ENCODE data around the gene NME3. TPM values are rescaled to one million over a fixed set of nuclear protein-coding genes. Genes with fewer than 3 reads are reported as not detected.
"Not testable (repeated sequence)": the region's sequence is repeated elsewhere in the genome, so short reads cannot be mapped to it uniquely, and the experiment has no call there.

The NME3 gene
- total RNA-seq, 1 experiment from 2014 or later, result 103 TPM

DNA sequence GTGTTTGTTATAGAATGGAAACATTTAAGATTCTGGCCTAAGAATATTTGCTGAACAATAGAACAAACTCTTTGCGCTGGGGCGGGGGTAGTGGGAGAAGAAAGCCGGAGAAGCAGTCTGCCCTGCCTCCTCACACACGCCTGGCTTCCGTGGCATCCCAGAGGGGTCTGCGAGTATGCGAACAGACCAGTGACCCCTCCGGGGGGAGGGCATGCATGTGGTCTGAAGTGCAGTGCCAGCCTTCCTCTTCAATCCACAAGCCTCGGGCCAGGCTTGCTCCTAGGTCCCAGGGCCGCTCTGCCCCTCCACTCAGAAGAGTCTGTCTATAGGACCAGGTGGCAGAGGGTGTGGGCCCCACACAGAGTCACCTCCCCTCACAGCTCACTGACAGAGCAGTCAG lies 36.3 kb upstream of the NME3 start:
- H3K79me2 ChIP-seq (ENCODE audit: insufficient read depth, low read length), result no peaks in the 10 kb centered on the region
- CTCF ChIA-PET, result no interaction called here

DNA sequence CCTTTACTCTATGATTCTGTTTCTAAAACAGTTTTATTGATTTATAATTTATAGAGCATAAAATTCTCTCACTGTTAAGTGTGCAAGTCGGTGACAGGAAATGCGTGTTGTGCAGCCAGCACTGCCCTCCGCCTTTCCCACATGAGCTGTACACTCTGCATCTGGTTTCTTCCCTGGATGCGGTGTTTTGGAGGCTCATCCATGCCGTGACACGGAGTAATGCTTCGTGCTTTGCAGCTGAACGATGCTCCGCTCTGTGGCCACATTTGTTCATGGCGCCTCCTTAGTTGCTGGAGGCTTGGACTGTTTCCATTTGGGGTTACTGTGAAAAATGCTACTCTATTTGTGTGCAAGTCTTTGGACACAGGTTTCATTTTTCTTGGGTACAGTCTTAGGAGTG lies 29.4 kb upstream of the NME3 start:
- H3K36me3 ChIP-seq (ENCODE audit: control insufficient read depth in 1 of 2, insufficient read depth in 2 of 2, low read length in 2 of 2), result no peaks in the 10 kb centered on the region
- H3K9me2 ChIP-seq (ENCODE audit: insufficient read depth), result no peaks in the 10 kb centered on the region
- H2AFZ ChIP-seq (ENCODE audit: low read depth, low read length, poor library complexity, severe bottlenecking), result no peak overlapping the region
- no peaks in the 10 kb centered on the region for H3K79me2 ChIP-seq (ENCODE audit: insufficient read depth, low read length)
- RAD21 ChIA-PET (ENCODE audit: low non-redundant PET in 1 of 2, low total read pairs in 2 of 2, uncharacterized antibody in 2 of 2, unreplicated experiment in 2 of 2), result no interaction called here
- H3K27me3 ChIP-seq (ENCODE audit: insufficient read depth, low read length), result no peaks in the 10 kb centered on the region
- H4K20me1 ChIP-seq (ENCODE audit: insufficient read depth), result no peaks in the 10 kb centered on the region
- H3K27ac ChIP-seq (ENCODE audit: low read depth, low read length), result no peak overlapping the region
- intact Hi-C loops (cut with micrococcal nuclease), result no loop called here
- no peak overlapping the region for H3K9ac ChIP-seq (ENCODE audit: low read length)
- H3K4me3 ChIP-seq (replicated peaks in 1 of 2; ENCODE audit: low read depth in 1 of 2, low read length in 2 of 2), result no peak overlapping the region
- TF ChIP-seq YY1 (IDR thresholded peaks at IDR 0.05; ENCODE audit: extremely low read depth, insufficient replicate concordance, low read depth, low read length) (no peak), TCF7L2 (IDR thresholded peaks at IDR 0.05; ENCODE audit: borderline replicate concordance, extremely low read depth, insufficient read depth, insufficient read length) (no peak), EZH2phosphoT487 (IDR thresholded peaks at IDR 0.05; ENCODE audit: borderline replicate concordance) (no peak), SIN3A (IDR thresholded peaks at IDR 0.05; ENCODE audit: low read depth) (no peak), ZNF274 (IDR thresholded peaks at IDR 0.05; ENCODE audit: low read depth, low read length) (no peak)
- TF ChIP-seq, protein P1, sequence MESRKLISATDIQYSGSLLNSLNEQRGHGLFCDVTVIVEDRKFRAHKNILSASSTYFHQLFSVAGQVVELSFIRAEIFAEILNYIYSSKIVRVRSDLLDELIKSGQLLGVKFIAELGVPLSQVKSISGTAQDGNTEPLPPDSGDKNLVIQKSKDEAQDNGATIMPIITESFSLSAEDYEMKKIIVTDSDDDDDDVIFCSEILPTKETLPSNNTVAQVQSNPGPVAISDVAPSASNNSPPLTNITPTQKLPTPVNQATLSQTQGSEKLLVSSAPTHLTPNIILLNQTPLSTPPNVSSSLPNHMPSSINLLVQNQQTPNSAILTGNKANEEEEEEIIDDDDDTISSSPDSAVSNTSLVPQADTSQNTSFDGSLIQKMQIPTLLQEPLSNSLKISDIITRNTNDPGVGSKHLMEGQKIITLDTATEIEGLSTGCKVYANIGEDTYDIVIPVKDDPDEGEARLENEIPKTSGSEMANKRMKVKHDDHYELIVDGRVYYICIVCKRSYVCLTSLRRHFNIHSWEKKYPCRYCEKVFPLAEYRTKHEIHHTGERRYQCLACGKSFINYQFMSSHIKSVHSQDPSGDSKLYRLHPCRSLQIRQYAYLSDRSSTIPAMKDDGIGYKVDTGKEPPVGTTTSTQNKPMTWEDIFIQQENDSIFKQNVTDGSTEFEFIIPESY (IDR thresholded peaks at IDR 0.05; ENCODE audit: extremely low read depth, insufficient replicate concordance, low read length), result no peak
- H3K9me3 ChIP-seq (ENCODE audit: control insufficient read depth in 1 of 2, insufficient read depth in 1 of 2, low read depth in 1 of 2, low read length in 2 of 2), result peaks cover 0 to 4% of the 10 kb centered on the region in 2 experiments; a peak in 2 of 4 replicates
- no peak overlapping the region for H3K4me2 ChIP-seq (ENCODE audit: low read length)
- DNase-seq (ENCODE audit: low read depth, low spot score) (no peak), ATAC-seq (no peak)
- POLR2A ChIA-PET, result no interaction called here
- no peaks in the 10 kb centered on the region for H3K4me1 ChIP-seq (ENCODE audit: control insufficient read depth in 1 of 2, insufficient read depth in 2 of 2, low read length in 2 of 2)
- CTCF ChIA-PET, result no interaction called here
- BruUV-seq (replicated peaks), result no TSS peak

More for the DNA sequence above, 36.3 kb upstream of the NME3 start:
- H3K9me3 ChIP-seq (ENCODE audit: control insufficient read depth in 1 of 2, insufficient read depth in 1 of 2, low read depth in 1 of 2, low read length in 2 of 2), result no peaks in the 10 kb centered on the region
- no peak overlapping the region for H3K4me2 ChIP-seq (ENCODE audit: low read length)
- DNase-seq (ENCODE audit: low read depth, low spot score) (no peak), ATAC-seq (no peak)
- RAD21 ChIA-PET (ENCODE audit: low non-redundant PET in 1 of 2, low total read pairs in 2 of 2, uncharacterized antibody in 2 of 2, unreplicated experiment in 2 of 2), result no interaction called here
- H3K27me3 ChIP-seq (ENCODE audit: insufficient read depth, low read length), result no peaks in the 10 kb centered on the region
- no peak overlapping the region for H2AFZ ChIP-seq (ENCODE audit: low read depth, low read length, poor library complexity, severe bottlenecking)
- BruUV-seq (replicated peaks), result no TSS peak
- H3K36me3 ChIP-seq (ENCODE audit: control insufficient read depth in 1 of 2, insufficient read depth in 2 of 2, low read length in 2 of 2), result no peaks in the 10 kb centered on the region
- H3K27ac ChIP-seq (ENCODE audit: low read depth, low read length), result no peak overlapping the region
- intact Hi-C loops (cut with micrococcal nuclease), result no loop called here
- POLR2A ChIA-PET, result no interaction called here
- H4K20me1 ChIP-seq (ENCODE audit: insufficient read depth), result no peaks in the 10 kb centered on the region
- peaks cover 3 to 4% of the 10 kb centered on the region in 2 experiments; a peak in 3 of 4 replicates for H3K4me1 ChIP-seq (ENCODE audit: control insufficient read depth in 1 of 2, insufficient read depth in 2 of 2, low read length in 2 of 2)
- H3K9ac ChIP-seq (ENCODE audit: low read length), result no peak overlapping the region
- H3K9me2 ChIP-seq (ENCODE audit: insufficient read depth), result no peaks in the 10 kb centered on the region
- TF ChIP-seq ZFX (IDR thresholded peaks at IDR 0.05), result no peak
- TF ChIP-seq RAD21 (IDR thresholded peaks at IDR 0.05; ENCODE audit: low read depth), result no peak
- TF ChIP-seq, protein P2, sequence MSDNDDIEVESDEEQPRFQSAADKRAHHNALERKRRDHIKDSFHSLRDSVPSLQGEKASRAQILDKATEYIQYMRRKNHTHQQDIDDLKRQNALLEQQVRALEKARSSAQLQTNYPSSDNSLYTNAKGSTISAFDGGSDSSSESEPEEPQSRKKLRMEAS (IDR thresholded peaks at IDR 0.05), result no peak
- no peak for TF ChIP-seq SP1 (IDR thresholded peaks at IDR 0.05; ENCODE audit: low read depth)
- H3K4me3 ChIP-seq (replicated peaks in 1 of 2; ENCODE audit: low read depth in 1 of 2, low read length in 2 of 2), result no peak overlapping the region

DNA sequence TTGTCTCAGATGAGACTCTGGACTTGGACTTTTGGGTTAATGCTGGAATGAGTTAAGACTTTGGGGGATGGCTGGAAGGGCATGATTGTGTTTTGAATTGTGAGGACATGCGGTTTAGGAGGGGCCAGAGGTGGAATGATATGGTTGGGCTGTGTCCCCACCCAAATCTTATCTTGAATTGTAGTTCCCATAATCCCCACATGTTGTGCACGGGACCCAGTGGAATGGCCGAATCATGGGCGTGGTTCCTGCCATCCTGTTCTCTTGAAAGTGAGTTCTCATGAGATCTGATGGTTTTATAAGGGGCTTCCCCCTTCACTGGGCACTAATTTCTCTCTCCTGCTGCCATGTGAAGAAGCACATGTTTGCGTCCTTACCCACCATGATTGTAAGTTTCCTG lies 27.9 kb upstream of the NME3 start:
- CTCF ChIA-PET; ATAC-seq; H3K9me3 ChIP-seq (ENCODE audit: control insufficient read depth in 1 of 2, insufficient read depth in 1 of 2, low read depth in 1 of 2, low read length in 2 of 2); H3K27ac ChIP-seq (ENCODE audit: low read depth, low read length); H3K9ac ChIP-seq (ENCODE audit: low read length); DNase-seq (ENCODE audit: low read depth, low spot score); H4K20me1 ChIP-seq (ENCODE audit: insufficient read depth); H3K79me2 ChIP-seq (ENCODE audit: insufficient read depth, low read length); H3K4me1 ChIP-seq (ENCODE audit: control insufficient read depth in 1 of 2, insufficient read depth in 2 of 2, low read length in 2 of 2); H3K4me3 ChIP-seq (replicated peaks in 1 of 2; ENCODE audit: low read depth in 1 of 2, low read length in 2 of 2); intact Hi-C loops (cut with micrococcal nuclease); H3K4me2 ChIP-seq (ENCODE audit: low read length); H2AFZ ChIP-seq (ENCODE audit: low read depth, low read length, poor library complexity, severe bottlenecking); H3K9me2 ChIP-seq (ENCODE audit: insufficient read depth); BruUV-seq (replicated peaks); H3K36me3 ChIP-seq (ENCODE audit: control insufficient read depth in 1 of 2, insufficient read depth in 2 of 2, low read length in 2 of 2); H3K27me3 ChIP-seq (ENCODE audit: insufficient read depth, low read length); RAD21 ChIA-PET (ENCODE audit: low non-redundant PET in 1 of 2, low total read pairs in 2 of 2, uncharacterized antibody in 2 of 2, unreplicated experiment in 2 of 2): not testable (repeated sequence)
- POLR2A ChIA-PET, result interaction anchor here (0.6 kb wide), 1 partner anchor 162 kb away, joined by 4 read pairs; no protein-coding TSS in a partner anchor
